ENCODE data around the gene TMEM119.

The TMEM119 gene

GRCh38 chr12:108618079-108618952 is 20.4 kb upstream of the TMEM119 start:
- FAIRE-seq (no peak), DNase-seq (ENCODE audit: insufficient read length, low spot score) (peak; percentile 84)

DNA sequence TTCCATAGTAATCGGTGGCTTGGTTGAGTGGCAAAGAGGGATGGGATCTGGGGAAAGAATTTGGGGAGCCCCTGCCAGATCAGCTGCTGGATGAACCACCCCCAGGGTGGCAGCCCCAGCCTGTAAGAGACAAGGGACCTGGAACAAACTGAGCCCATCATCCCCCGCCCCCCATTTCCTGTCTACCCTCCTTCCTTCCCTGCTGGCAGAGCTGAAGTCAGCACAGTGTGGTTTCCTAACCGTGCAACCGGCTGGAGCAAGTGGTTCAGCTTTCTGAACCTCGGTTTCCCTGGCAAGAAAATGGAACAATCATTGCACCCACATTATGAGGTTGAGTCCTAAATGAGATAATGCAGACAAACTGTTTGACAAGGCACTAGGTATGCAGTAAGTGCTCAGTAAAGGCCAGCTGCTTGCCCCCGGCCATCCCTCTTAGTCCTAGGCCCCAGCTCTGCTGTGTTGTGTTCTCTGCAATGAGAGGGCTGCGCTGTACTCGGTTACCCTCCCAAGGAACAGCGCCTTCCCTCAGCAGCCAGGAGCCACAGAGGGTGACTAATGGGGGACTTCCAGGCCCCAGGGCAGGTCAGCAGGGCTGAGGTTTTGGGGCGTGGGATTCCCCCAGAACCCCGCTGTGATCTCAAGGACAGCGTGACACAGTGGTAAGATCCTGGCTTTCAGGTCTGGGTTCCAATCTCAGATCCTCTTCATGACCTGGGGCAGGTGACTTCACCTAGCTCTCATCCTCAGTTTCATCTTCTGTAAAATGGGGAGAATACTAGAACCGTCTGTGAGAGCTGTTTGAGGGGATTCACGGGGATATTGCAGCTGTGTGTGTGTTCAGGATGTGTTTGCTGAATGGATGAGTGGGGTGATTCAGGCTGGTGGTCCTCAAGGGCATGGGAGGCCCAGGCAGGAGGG is 19.3 kb upstream of the TMEM119 start:
- FAIRE-seq (no peak), DNase-seq (ENCODE audit: insufficient read length, low spot score) (no peak)

DNA sequence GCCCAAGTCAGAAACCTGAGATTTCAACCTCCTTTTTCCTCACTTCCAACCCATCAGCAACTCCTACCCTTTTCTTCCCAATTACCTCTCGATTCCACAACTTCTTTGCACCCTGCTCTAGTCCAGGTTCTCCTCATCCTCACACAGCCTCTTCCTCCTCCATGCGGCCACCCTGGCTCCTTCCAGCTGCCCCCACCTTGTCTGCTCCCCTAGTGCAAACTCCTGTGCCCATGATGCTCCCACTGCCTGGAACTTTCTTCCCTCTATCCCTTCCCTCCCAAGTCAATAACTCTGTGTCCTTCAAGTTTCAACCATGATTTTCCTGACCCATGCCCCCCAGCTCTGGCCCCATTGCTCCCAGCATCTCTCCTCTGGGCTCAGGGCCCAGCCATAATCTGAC is 18.5 kb upstream of the TMEM119 start:
- no peak for DNase-seq (ENCODE audit: insufficient read length, low spot score)
- no peak for FAIRE-seq

DNA sequence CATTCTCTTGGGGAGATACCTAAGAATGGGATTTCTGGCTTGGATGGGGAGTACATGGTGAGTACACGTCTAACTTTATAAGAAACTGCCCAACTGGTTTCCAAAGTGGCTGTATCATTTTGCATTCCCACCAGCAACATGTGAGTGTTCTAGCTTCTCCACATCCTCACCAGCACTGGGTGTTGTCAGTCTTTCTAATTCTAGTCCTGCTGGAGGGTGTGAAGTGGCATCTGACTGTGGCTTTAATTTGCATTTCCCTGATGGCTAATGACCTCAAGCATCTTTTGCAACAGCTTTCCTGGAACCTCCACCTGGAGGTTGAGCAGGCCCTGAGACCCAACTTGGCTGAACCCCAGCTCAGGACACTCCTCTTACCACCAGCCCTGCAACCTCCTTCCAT is 18.0 kb upstream of the TMEM119 start:
- no peak for DNase-seq (ENCODE audit: insufficient read length, low spot score)
- FAIRE-seq: no peak

DNA sequence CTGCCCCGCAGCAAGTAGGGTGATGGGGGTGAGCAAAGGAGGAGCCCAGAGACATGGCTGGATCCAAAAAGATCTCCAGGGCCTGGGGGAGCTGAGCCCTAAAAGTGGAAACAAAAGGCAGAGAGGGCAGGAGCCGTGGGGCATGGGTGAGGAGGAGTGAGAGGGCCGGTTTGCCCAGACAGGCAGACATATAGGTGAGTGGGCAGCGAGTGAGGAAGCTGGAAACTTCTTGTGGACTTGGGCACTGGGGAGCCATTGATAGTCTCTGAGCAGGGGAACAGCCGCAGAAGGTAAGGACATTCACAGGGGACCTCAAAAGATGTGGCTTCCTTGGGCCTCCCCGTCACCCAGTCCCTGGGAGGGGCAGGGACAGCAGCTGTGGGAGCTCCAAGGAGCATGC is 16.8 kb upstream of the TMEM119 start:
- DNase-seq (ENCODE audit: insufficient read length, low spot score) (no peak), FAIRE-seq (no peak)

DNA sequence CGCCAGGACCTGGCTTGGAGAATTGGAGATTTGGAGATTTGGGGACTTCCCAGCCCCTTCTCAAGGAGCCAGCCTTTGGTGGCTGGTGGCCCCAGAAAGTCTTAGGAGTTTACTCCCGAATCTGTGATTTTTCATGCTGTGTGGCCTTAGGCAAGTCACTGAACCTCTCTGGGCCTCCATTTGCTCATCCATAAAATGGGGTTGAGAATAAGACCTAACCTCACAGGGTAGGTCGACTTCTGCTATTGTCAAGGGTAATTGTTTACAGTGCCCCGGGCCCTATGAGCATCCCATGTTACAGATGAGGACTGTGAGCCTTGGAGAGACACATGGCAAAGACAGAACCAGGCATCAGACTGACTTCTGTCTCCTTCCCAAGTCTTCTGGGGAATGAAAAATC is 16.2 kb upstream of the TMEM119 start:
- DNase-seq (ENCODE audit: insufficient read length, low spot score) (no peak), FAIRE-seq (no peak)

DNA sequence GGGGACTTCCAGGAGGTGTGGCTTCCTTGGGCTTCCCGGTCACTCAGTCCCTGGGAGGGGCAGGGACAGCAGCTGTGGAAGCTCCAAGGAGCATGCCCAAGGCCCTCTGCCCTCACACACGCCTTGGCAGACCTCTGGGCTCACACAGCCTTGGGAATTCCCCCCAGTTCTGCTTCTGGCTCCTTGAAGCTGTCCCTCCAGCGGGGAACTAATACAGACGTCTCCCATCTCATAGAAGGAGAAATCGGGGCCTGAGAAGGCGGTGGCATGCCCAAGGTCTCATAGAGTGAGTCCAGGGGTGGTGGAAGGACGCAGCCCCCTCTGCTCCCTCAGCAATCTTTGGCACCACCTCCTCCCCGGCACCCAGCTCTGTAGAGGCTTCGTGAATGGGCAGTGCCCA is 15.7 kb upstream of the TMEM119 start:
- no peak for DNase-seq (ENCODE audit: insufficient read length, low spot score)
- no peak for FAIRE-seq

DNA sequence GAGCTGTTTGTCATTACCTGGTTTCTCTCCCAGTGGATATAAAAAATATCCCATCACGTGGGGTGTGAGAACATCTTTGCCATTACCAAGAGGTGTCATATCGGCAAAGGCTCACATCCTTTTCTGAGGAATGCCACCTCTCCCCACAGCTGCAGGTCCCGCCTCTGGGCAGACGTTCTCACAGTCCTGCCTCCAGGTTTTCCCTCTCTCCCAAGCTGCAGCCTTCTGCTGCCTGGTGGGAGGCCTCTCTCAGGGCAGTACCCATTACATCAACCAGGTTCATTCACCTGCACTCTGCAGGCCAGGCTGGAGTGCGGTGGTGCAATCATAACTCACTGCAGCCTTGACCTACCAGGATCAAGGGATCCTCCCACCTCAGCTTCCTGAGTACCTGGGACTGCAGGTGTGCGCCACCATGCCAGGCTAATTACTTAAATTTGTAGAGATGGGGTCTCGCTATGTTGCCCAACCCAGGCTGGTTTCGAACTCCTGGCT is 15.0 kb upstream of the TMEM119 start:
- no peak for DNase-seq (ENCODE audit: insufficient read length, low spot score)
- FAIRE-seq: no peak

GRCh38 chr12:108611884-108612415 is 14.1 kb upstream of the TMEM119 start:
- peak; percentile 54 for DNase-seq (ENCODE audit: insufficient read length, low spot score)
- FAIRE-seq: peak; percentile 60

- DNase-seq (ENCODE audit: insufficient read length, low spot score) (no peak), FAIRE-seq (no peak)
These were observed 13.1 kb upstream of the TMEM119 start for GRCh38 chr12:108610856-108611605.

DNA sequence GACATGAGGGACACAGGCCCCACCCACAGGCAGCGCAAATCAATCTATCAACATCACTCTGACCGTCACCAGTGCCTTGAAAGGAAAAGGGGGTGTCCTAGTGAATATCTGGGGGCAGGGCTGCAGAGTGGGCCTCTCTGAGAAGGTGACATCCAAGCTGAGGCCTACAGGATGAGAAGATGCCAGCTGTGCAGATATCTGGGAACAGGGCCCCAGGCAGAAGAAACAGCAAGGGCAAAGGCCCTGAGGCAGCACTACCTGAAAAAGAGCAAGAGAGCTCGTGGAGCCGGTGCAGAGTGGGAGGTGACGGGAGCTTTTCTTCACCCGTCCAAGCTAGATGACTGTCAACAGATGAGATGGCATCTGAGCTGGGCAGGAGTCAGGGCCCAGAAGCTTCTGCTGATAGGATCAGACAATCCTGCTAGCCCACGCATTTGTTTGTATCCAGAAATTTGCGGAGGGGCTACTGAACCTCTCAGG is 12.5 kb upstream of the TMEM119 start:
- DNase-seq (ENCODE audit: insufficient read length, low spot score): no peak
- FAIRE-seq: no peak

DNA sequence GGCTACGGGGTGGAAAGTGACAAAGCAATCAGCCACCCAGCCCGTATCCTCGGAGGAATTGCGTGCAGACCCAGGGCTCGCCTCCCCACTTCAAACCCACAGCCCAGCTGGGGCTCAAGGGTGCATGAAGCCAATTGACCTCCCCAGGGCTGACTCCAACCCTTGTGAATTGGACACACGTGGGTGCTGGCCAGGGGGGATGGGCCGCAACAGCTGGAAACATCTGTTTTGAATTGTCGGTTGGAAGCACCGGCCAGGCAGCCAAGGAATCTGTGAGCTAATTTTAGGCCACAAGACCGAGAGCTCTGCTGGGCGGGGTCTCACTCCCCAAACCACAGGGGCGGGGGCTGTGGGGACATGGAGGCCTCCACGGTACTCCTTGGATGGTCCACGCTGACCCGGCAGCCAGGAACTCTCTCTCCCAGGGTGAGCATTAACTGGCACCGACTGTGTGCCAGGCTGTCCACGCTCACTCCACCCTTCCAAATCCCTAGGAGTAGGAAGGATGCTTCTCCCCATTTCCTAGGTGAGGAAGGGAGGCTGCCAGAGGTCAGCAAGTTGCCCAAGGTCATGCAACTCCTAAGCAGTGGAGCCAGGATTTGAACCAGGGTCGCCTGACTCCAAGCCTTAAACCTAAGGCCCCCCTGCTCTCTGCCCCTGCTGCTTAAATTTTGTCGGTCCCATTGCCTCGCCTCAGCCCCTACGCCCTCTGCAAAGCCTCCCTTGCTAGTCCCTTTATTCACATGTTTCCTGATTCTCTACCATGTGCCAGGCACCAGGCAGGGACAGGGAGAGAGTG is 11.9 kb upstream of the TMEM119 start:
- FAIRE-seq: no peak
- no peak for DNase-seq (ENCODE audit: insufficient read length, low spot score)

GRCh38 chr12:108608616-108609015 is 10.7 kb upstream of the TMEM119 start:
- no peak for DNase-seq (ENCODE audit: insufficient read length, low spot score)
- FAIRE-seq: no peak

- DNase-seq (ENCODE audit: insufficient read length, low spot score): no peak
- FAIRE-seq: no peak
These were observed 10.2 kb upstream of the TMEM119 start for GRCh38 chr12:108607981-108608600.

- DNase-seq (ENCODE audit: insufficient read length, low spot score) (no peak), FAIRE-seq (no peak)
These were observed 8.6 kb upstream of the TMEM119 start for GRCh38 chr12:108606492-108606891.

DNA sequence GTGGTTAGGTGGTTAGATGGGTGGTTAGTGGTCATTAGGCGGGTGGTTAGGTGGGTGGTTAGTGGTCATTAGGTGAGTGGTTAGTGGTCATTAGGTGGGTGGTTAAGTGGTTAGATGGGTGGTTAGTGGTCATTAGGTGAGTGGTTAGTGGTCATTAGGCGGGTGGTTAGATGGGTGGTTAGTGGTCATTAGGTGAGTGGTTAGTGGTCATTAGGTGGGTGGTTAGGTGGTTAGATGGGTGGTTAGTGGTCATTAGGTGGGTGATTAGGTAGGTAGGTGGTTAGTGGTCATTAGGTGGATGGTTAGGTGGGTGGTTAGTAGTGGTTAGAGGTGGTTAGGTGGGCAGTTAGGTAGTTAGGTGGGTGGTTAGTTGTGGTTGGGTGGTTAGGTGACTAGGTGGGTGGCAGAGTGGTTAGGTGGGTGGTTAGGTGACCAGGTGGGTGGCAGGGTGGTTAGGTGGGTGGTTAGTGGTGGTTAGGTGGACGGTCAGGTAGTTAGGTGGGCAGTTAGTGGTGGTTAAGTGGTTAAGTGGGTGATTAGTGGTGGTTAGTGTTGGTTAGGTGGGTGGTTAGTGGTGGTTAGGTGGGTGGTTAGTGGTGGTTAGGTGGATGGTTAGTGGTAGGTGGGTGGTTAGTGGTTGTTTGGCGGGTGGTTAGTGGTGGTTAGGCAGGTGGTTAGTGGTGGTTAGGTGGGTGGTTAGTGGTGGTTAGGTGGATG is 8.0 kb upstream of the TMEM119 start:
- peak; percentile 64 for FAIRE-seq

DNA sequence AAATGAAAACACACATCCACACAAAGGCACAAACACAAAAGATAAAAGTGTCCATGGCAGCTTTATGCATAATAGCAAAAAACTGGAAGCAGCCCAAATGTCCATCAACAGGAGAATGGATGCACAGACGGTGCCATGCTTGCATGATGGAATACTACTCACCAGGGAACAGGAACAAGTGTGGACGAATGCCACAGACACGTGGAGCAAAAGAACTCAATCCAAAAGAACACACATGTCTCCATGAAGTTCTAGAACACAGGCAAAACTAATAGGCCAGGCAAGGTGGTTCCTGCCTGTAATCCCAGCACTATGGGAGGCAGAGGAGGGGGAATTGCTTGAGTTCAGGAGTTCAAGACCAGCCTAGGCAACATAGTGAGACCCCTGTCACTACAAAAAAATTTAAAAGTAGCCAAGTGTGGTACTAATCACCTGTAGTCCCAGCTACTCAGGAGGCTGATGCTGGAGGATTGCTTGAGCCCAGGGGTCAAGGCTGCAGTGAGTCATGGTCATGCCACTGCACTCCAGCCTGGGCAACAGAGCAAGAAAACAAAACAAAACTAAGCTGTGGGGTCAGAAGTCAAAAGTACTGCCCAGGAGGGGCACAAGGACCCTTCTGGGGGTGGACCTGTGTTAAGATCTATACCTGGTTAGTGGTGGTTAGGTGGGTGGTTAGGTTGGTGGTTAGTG is 7.3 kb upstream of the TMEM119 start:
- DNase-seq (ENCODE audit: insufficient read length, low spot score): no peak
- peak; percentile 31 for FAIRE-seq

More for the DNA sequence above, 8.0 kb upstream of the TMEM119 start:
- no peak for DNase-seq (ENCODE audit: insufficient read length, low spot score)
